SK-N-MC (cell line): ENCODE results near the gene LAPTM4A.

ENCODE experiments used
- DNase-seq: peaks from one replicate; pipeline ENCODE4 v3.0.0-alpha.2; 2011; ENCODE audit warnings: low read depth, low spot score
- H3K27ac ChIP-seq: fragments of 200-600 bp; sonication (generic); 2 replicates; pipeline ENCODE4 v1.5.1; 2016; ENCODE audit warnings: mixed run types
- H3K36me3 ChIP-seq: fragments of 200-600 bp; sonication (generic); 2 replicates; pipeline ENCODE4 v1.6.1; 2017; ENCODE audit warnings: antibody characterized with exemption, low read length, mixed read lengths; ENCODE audit not compliant: insufficient read depth
- H3K4me3 ChIP-seq: fragments of 200-600 bp; sonication (generic); 2 replicates; pipeline ENCODE4 v1.5.1; 2016
- H3K9ac ChIP-seq: fragments of 200-600 bp; sonication (generic); 2 replicates; pipeline ENCODE4 v1.8.0; 2017; ENCODE audit warnings: mixed run types, mixed read lengths; ENCODE audit not compliant: insufficient read length
- H3K9me3 ChIP-seq: fragments of 200-600 bp; sonication (generic); 2 replicates; pipeline ENCODE4 v1.6.1; 2017; ENCODE audit warnings: low read depth, mild to moderate bottlenecking, antibody characterized with exemption, low read length, moderate library complexity, mixed read lengths
- EZH2 ChIP-seq: fragments of 200-600 bp; sonication (generic); IDR thresholded peaks from one replicate; pipeline ENCODE4 v1.6.1; 2017; ENCODE audit warnings: antibody characterized with exemption
- FOXP2 ChIP-seq: optimal IDR thresholded peaks from 2 replicates; pipeline ENCODE3; 2011; ENCODE audit warnings: mild to moderate bottlenecking, moderate library complexity; ENCODE audit not compliant: insufficient read depth; ENCODE audit errors: extremely low read length, control extremely low read depth
- POLR2AphosphoS5 ChIP-seq: IDR thresholded peaks from 2 replicates; pipeline ENCODE4 v1.6.1; 2012; ENCODE audit warnings: mild to moderate bottlenecking, low read depth, low read length, borderline replicate concordance

The LAPTM4A gene

GRCh38 chr2:20071397-20072383 lies 20.3 kb upstream of the LAPTM4A start:
- Histone ChIP-seq H3K4me3 (peak overlapping the region; percentile 48), H3K9ac (peak overlapping the region; percentile 75), H3K36me3 (no peaks in the 10 kb centered on the region), H3K9me3 (peaks cover 6% of the 10 kb centered on the region; the same call in 1 of the 2 replicates), H3K27ac (peak overlapping the region; percentile 98)
- no peak for DNase-seq
- TF ChIP-seq FOXP2 (no peak), POLR2AphosphoS5 (peak; percentile 18; the same call in 1 of the 2 replicates)

GRCh38 chr2:20069756-20070155 lies 18.3 kb upstream of the LAPTM4A start:
- H3K9ac ChIP-seq = no peak overlapping the region
- H3K27ac ChIP-seq = no peak overlapping the region
- H3K4me3 ChIP-seq = no peak overlapping the region
- H3K36me3 ChIP-seq = no peaks in the 10 kb centered on the region
- H3K9me3 ChIP-seq = peaks cover 6% of the 10 kb centered on the region; the same call in 1 of the 2 replicates
- TF ChIP-seq EZH2 (no peak), FOXP2 (no peak), POLR2AphosphoS5 (no peak)
- no peak for DNase-seq

- TF ChIP-seq POLR2AphosphoS5 = no peak
- TF ChIP-seq FOXP2 = no peak
- no peak for TF ChIP-seq EZH2
- 0 out of 2 replicates have a peak overlapping the region, but pooled peaks have one; percentile 6 for H3K4me3 ChIP-seq
- peak overlapping the region; percentile 90 for H3K27ac ChIP-seq
- DNase-seq = no peak
- H3K9ac ChIP-seq = no peak overlapping the region
- H3K9me3 ChIP-seq = peaks cover 6% of the 10 kb centered on the region; the same call in 1 of the 2 replicates
- H3K36me3 ChIP-seq = no peaks in the 10 kb centered on the region
These were observed 16.7 kb upstream of the LAPTM4A start for GRCh38 chr2:20067992-20068584.

GRCh38 chr2:20065885-20066602 lies 14.6 kb upstream of the LAPTM4A start:
- Histone ChIP-seq H3K36me3 (no peaks in the 10 kb centered on the region), H3K27ac (no peak overlapping the region), H3K9me3 (peaks cover 6% of the 10 kb centered on the region; the same call in 1 of the 2 replicates), H3K4me3 (no peak overlapping the region), H3K9ac (no peak overlapping the region)
- TF ChIP-seq POLR2AphosphoS5 (no peak), EZH2 (no peak), FOXP2 (no peak)
- no peak for DNase-seq

GRCh38 chr2:20064841-20065240 lies 13.4 kb upstream of the LAPTM4A start:
- H3K9ac ChIP-seq = no peak overlapping the region
- no peak overlapping the region for H3K4me3 ChIP-seq
- no peak for DNase-seq
- H3K36me3 ChIP-seq = no peaks in the 10 kb centered on the region
- H3K9me3 ChIP-seq = peaks cover 6% of the 10 kb centered on the region; the same call in 1 of the 2 replicates
- no peak overlapping the region for H3K27ac ChIP-seq
- TF ChIP-seq FOXP2 = no peak
- TF ChIP-seq EZH2 = no peak
- TF ChIP-seq POLR2AphosphoS5 = no peak

- Histone ChIP-seq H3K36me3 (no peaks in the 10 kb centered on the region), H3K4me3 (no peak overlapping the region), H3K9ac (no peak overlapping the region), H3K9me3 (peaks cover 6% of the 10 kb centered on the region; the same call in 1 of the 2 replicates), H3K27ac (no peak overlapping the region)
- DNase-seq = no peak
- TF ChIP-seq EZH2 = no peak
- TF ChIP-seq POLR2AphosphoS5 = no peak
- TF ChIP-seq FOXP2 = no peak
These were observed 13.0 kb upstream of the LAPTM4A start for GRCh38 chr2:20064421-20064820.

- Histone ChIP-seq H3K36me3 (no peaks in the 10 kb centered on the region), H3K9ac (no peak overlapping the region), H3K4me3 (no peak overlapping the region), H3K27ac (no peak overlapping the region), H3K9me3 (peaks cover 6% of the 10 kb centered on the region; the same call in 1 of the 2 replicates)
- no peak for DNase-seq
- TF ChIP-seq POLR2AphosphoS5 (no peak), EZH2 (no peak), FOXP2 (no peak)
These were observed 11.5 kb upstream of the LAPTM4A start for GRCh38 chr2:20062615-20063545.
